Measurements from ENCODE around the gene NDRG4.
"Not testable (repeated sequence)": the region's sequence is repeated elsewhere in the genome, so short reads cannot be mapped to it uniquely, and the experiment has no call there.

The NDRG4 gene

GRCh38 chr16:58464916-58465731, 34.8 kb upstream of the NDRG4 start:
- DNase-seq (ENCODE audit: low read depth in 2 of 2), result no peak

DNA sequence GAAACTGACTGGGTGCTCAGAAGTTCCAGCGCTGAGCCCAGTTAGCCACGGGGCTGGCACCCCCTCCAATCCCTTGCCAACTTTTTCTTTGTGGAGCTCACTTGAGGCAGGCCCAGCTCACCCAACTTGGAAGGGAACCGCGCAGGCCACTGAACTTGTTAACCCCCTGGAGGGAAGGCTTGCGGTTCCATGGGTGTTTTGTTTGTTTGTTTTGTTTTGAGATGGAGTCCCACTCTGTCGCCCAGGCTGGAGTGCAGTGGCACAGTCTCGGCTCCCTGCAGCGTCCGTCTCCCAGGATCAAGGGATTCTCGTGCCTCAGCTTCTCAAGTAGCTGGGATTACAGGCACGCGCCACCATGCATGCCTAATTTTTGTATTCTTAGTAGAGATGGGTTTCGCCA, 34.1 kb upstream of the NDRG4 start:
- DNase-seq (ENCODE audit: low read depth in 2 of 2), result no peak

DNA sequence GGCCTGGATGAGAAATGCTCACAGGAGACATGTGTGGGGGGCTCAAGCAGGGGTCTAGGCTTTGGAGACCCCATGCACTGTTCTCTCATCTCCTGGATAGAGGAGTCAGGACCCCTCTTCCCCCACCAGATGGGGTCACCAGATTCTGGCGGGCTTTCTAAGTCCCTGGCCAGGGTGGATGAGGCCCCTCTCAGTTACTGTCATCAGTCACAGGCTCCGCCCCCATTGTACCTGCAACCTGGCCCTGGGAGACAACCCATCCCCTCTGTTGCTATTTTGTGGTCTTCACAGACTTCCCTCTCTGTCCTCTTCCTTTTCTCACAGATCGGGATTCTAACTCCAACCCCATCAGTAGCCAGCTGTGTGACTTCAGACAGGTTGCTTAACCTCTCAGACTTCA, 33.5 kb upstream of the NDRG4 start:
- no peak for DNase-seq (ENCODE audit: low read depth in 2 of 2)

GRCh38 chr16:58467905-58468304, 32.0 kb upstream of the NDRG4 start:
- DNase-seq (ENCODE audit: low read depth in 2 of 2), result no peak

GRCh38 chr16:58471209-58471975, 28.6 kb upstream of the NDRG4 start:
- DNase-seq (ENCODE audit: low read depth in 2 of 2), result no peak

GRCh38 chr16:58472266-58472665, 27.7 kb upstream of the NDRG4 start:
- no peak for DNase-seq (ENCODE audit: low read depth in 2 of 2)

DNA sequence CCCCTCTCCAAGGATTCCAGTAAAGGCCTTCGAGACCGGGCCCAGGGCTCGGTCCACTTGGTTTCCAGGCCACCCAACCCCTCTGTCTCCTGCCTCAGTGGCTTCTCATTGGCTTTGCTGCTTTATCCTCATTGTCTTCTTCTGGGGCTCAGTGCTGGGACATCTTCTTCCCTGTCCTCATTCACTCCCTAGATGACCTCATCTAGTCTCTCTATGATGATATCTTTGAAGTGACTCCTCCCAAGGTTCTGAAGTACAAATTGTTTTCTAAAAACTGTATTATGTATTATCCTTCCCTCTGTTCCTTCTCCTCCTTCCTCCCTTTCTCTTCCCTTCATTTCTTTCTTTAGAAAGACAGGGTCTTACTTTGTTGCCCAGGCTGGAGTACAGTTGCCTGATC, 27.1 kb upstream of the NDRG4 start:
- DNase-seq (ENCODE audit: low read depth in 2 of 2), result no peak

DNA sequence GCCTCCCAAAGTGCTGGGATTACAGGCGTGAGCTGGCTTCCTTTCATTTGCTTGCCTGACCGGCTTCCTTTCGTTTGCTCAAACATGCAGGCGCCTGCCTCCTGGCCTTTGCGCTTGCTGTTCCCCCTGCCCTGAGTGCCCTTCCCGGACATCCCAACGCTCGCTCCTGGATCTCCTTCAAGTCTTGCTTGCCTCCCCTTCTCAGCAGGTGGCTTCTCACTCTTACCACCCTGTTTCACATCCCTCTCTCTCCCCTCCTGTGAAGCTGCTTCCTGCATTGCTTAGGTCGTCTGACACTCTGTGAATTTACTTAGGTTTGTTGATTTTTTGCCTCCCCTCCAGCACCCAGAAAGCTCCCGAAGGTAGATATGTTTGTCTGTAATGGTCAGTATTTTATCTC, 25.6 kb upstream of the NDRG4 start:
- no peak for DNase-seq (ENCODE audit: low read depth in 2 of 2)

- no peak for DNase-seq (ENCODE audit: low read depth in 2 of 2)
These were observed 24.8 kb upstream of the NDRG4 start for GRCh38 chr16:58475091-58475619.

GRCh38 chr16:58476791-58477190, 23.2 kb upstream of the NDRG4 start:
- DNase-seq (ENCODE audit: low read depth in 2 of 2), result no peak

DNA sequence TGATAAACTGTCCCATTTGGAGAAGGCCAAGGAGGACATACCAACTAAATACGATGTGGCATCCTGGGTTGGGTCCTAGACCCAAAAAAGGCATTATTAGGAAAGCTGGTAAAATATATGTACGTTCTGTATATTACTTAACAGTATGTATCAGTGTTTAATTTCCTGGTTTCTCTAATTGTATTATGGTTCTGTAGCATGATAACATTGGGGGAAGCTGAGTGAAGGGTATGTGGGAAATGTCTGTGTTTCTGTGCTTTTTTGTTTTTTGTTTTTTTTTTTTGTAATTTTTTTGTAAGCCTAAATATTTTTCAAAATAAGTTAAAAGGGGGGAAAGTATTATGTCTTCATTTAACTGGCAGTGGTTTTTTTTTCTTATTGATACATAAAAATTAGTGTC, 21.5 kb upstream of the NDRG4 start:
- DNase-seq (ENCODE audit: low read depth in 2 of 2), result no peak

GRCh38 chr16:58481226-58481869, 18.6 kb upstream of the NDRG4 start:
- no peak for DNase-seq (ENCODE audit: low read depth in 2 of 2)

DNA sequence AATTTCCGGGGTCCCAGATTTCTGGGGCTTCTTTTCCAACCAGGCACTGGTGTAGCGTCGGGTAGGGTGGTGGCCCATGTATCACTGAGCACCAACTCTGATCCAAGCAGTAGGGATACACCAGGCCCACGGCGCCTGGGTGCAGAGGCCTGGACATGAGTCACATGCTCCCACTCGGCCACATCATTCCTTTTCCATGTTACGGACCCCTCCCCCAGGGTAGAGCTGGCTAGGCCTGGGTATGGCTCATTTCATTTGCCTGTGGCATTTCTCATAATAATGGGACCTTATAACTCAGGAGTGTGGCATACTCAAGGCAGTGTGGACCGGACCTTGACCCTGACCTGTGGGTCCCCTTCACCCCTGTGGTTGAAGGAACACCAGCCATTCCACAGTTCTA, 18.0 kb upstream of the NDRG4 start:
- DNase-seq (ENCODE audit: low read depth in 2 of 2), result no peak

- DNase-seq (ENCODE audit: low read depth in 2 of 2), result no peak
These were observed 14.6 kb upstream of the NDRG4 start for GRCh38 chr16:58485184-58485887.

DNA sequence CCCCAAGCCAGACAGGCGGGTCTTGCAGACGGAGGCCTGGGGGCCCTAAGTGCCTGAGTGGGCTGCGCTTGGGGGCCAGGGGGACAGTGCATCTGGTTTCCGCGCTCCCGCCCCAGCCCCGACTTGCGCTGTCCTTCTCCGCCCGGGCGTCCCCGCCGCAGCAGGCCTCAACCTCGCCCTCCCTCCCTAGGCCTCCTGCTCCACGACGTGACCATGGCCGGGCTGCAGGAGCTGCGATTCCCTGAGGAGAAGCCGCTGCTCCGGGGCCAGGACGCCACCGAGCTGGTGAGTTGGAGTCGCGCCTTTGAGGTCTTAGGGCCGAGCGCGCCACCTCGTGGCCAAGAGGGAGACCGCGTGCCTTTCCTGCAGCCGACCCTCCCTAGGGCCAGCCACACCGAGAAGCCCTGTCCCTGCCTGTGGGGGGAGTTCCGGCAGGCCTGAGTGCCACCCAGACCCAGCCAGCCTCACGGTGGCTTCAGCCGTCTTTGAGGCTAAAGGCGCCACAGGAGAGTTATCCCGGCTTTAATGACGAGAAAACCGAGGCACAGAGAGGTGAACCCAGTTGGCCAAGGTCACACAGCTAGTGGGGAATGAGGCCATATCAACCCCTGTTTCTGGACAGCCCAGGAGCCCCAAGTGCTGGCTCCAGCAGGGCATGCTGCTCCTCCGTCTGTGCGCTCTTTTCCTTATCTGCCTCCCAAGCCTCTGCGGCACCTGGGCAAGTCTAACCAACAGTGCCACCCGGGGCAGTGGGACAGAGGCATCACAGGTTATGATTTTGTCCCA, 12.2 kb upstream of the NDRG4 start:
- peak; percentile 25 to 33 for DNase-seq (ENCODE audit: low read depth in 2 of 2)

DNA sequence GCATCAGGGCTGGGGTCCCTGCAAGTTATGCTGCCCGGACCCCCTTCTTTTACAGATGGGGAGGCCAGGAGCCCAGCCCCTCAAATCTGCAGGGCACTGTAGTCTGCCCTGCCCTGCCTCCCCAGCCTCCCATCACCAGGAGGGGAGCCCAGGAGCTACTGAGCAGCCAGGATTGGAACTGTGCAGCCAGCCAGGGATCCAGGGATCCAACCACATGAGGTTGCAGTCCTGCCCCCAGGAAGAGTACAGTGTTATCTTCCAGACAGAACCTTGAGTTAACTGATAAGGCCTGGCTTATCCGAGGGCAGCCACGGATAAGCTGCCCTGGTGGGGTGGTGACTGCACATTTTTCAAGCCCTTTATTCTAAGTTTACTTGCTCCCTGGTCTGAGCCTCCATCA, 11.4 kb upstream of the NDRG4 start:
- DNase-seq (ENCODE audit: low read depth in 2 of 2), result no peak

DNA sequence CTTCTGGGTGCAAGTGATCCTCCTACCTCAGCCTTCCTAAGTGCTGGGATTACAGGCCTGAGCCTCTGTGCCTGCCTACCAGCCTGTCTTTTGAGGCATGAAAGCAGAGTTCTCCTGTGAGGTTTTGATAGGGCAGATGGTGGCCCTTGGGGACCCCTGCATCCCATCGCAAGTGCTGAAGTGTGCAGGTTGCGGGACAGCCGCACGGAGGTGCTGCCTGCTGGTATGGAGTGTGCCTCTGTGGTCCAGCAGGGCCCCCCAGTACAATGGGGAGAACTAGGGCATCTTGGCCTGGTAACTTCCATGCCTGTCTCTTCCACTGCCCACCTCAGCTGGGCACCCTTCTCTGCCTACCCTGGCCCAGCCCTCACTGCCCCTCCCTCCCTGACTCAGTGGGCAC, 9.9 kb upstream of the NDRG4 start:
- no peak for DNase-seq (ENCODE audit: low read depth in 2 of 2)

GRCh38 chr16:58490539-58490938, 9.4 kb upstream of the NDRG4 start:
- DNase-seq (ENCODE audit: low read depth in 2 of 2), result not testable (repeated sequence)

GRCh38 chr16:58492066-58492465, 7.9 kb upstream of the NDRG4 start:
- DNase-seq (ENCODE audit: low read depth in 2 of 2), result no peak

DNA sequence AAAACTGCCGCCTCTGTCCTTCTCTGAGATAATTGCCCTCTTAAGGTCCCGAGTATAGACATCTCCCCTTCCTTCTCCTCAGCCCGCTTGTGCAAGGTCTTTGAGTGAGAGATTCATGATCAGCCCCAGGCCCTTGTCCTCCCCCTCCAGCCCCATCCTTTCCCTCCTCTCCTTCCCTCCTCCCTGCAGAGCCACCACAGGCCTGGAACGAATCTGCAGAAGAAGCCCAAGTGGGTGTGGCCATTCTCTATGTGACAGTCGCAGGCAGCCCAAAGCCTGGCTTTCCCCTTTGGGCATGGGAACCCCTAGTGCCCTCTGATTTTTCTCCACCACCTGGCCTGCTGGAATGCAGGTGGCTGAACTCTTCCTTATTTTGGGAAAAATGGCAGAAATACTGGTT, 7.2 kb upstream of the NDRG4 start:
- DNase-seq (ENCODE audit: low read depth in 2 of 2), result no peak
